IMR-90 (cell line): Measurements from ENCODE around the gene SMIM36. TPM values are rescaled to one million over a fixed set of nuclear protein-coding genes. Genes with fewer than 3 reads are reported as not detected.

ENCODE experiments used
- ATAC-seq: fragments of 200-7000 bp; cut with Tn5 transposase; 2 replicates; pipeline ENCODE4 v1.9.1; 2020; ENCODE audit warnings: low read depth, mild to moderate bottlenecking, moderate library complexity
- BruUV-seq: library from RNA; stranded (reverse); fragments of 400-500 nt; replicated peaks from 2 replicates; lab custom pipeline; 2021; lab: Mats Ljungman, UMichigan
- CTCF ChIA-PET: fragments of 300-600 bp; formaldehyde crosslinking; extraction: SDS; loops from one replicate; lab custom pipeline; 2021; ENCODE audit warnings: antibody characterized with exemption; lab: Yijun Ruan, JAX
- POLR2A ChIA-PET: fragments of 300-600 bp; sonication (Branson Sonifier 250); formaldehyde crosslinking; loops from one replicate; lab custom pipeline; 2022; ENCODE audit warnings: antibody characterized with exemption; ENCODE audit not compliant: unreplicated experiment; lab: Charles Lee
- DNase-seq: peaks from one replicate; pipeline ENCODE4 v3.0.0; 2013
- H2AFZ ChIP-seq: replicated peaks from 2 replicates; pipeline ENCODE3; 2013; ENCODE audit warnings: low read length, mild to moderate bottlenecking; ENCODE audit not compliant: poor library complexity
- H2AK5ac ChIP-seq: 2 replicates; pipeline ENCODE4 v1.6.1; 2013; ENCODE audit warnings: low read depth, low read length, inconsistent platforms
- H2AK9ac ChIP-seq: replicated peaks from 2 replicates; pipeline ENCODE3; 2013; ENCODE audit warnings: mild to moderate bottlenecking, low read depth, low read length, moderate library complexity; ENCODE audit not compliant: poor library complexity
- H2BK120ac ChIP-seq: 2 replicates; pipeline ENCODE4 v1.6.1; 2013; ENCODE audit warnings: low read depth, low read length, inconsistent platforms
- H2BK15ac ChIP-seq: 3 replicates; pipeline ENCODE4 v1.6.1; 2013; ENCODE audit warnings: low read depth, low read length, inconsistent platforms
- H2BK20ac ChIP-seq: 2 replicates; pipeline ENCODE4 v1.6.1; 2013; ENCODE audit warnings: low read depth, mild to moderate bottlenecking, inconsistent platforms, low read length, moderate library complexity
- H2BK5ac ChIP-seq: 2 replicates; pipeline ENCODE4 v1.6.1; 2013; ENCODE audit warnings: mild to moderate bottlenecking, low read depth, low read length, inconsistent platforms; ENCODE audit not compliant: poor library complexity, severe bottlenecking
- H3K14ac ChIP-seq: replicated peaks from 2 replicates; pipeline ENCODE4 v1.6.1; 2013; ENCODE audit warnings: low read depth, low read length, inconsistent platforms
- H3K18ac ChIP-seq: 2 replicates; pipeline ENCODE4 v1.6.1; 2013; ENCODE audit warnings: low read depth, low read length, control low read depth
- H3K23ac ChIP-seq: 2 replicates; pipeline ENCODE4 v1.6.1; 2013; ENCODE audit warnings: low read depth, low read length, inconsistent platforms
- H3K27ac ChIP-seq: 2 replicates; pipeline ENCODE4 v1.5.1; 2013; ENCODE audit warnings: mild to moderate bottlenecking, control low read depth, low read length; ENCODE audit not compliant: insufficient read depth
- H3K27me3 ChIP-seq: 2 replicates; pipeline ENCODE4 v1.6.1; 2013; ENCODE audit warnings: low read length; ENCODE audit not compliant: control insufficient read depth, insufficient read depth
- H3K36me3 ChIP-seq: 2 replicates; pipeline ENCODE4 v1.6.1; 2013; ENCODE audit warnings: low read length, mixed read lengths; ENCODE audit not compliant: control insufficient read depth, insufficient read depth
- H3K4ac ChIP-seq: 2 replicates; pipeline ENCODE4 v1.6.1; 2013; ENCODE audit warnings: low read depth, low read length, inconsistent platforms
- H3K4me1 ChIP-seq: 2 replicates; pipeline ENCODE4 v1.6.1; 2013; ENCODE audit warnings: low read length, mixed read lengths; ENCODE audit not compliant: control insufficient read depth, insufficient read depth
- H3K4me2 ChIP-seq: 2 replicates; pipeline ENCODE4 v1.6.1; 2013; ENCODE audit warnings: low read depth, mild to moderate bottlenecking, control low read depth, low read length, moderate library complexity
- H3K4me3 ChIP-seq: 2 replicates; pipeline ENCODE4 v1.5.1; 2013; ENCODE audit warnings: low read depth, mild to moderate bottlenecking, control low read depth, low read length, moderate library complexity; ENCODE audit not compliant: insufficient read depth
- H3K56ac ChIP-seq: 2 replicates; pipeline ENCODE4 v1.6.1; 2013; ENCODE audit warnings: low read length, inconsistent platforms; ENCODE audit not compliant: insufficient read depth; ENCODE audit errors: extremely low read depth
- H3K79me1 ChIP-seq, 2 experiments: 2 replicates each; pipeline ENCODE4 v1.6.1; 2013; ENCODE audit warnings: low read length in 2 of 2, inconsistent platforms in 1 of 2, low read depth in 1 of 2
- H3K9ac ChIP-seq: 2 replicates; pipeline ENCODE4 v1.6.1; 2013; ENCODE audit warnings: low read depth, low read length, control low read depth
- H3K9me1 ChIP-seq: 2 replicates; pipeline ENCODE4 v1.6.1; 2013; ENCODE audit warnings: low read length, inconsistent platforms; ENCODE audit not compliant: insufficient read depth
- H3K9me3 ChIP-seq: 2 replicates; pipeline ENCODE4 v1.6.1; 2013; ENCODE audit warnings: low read length; ENCODE audit not compliant: control insufficient read depth, insufficient read depth
- H4K20me1 ChIP-seq: 2 replicates; pipeline ENCODE4 v1.6.1; 2013; ENCODE audit warnings: low read length, inconsistent platforms; ENCODE audit not compliant: insufficient read depth
- H4K5ac ChIP-seq: 2 replicates; pipeline ENCODE4 v1.6.1; 2013; ENCODE audit warnings: mild to moderate bottlenecking, low read depth, low read length, control low read depth
- H4K8ac ChIP-seq, 2 experiments: 2 replicates each; pipeline ENCODE4 v1.6.1; 2013; ENCODE audit warnings: low read depth in 2 of 2, low read length in 2 of 2, control low read depth in 1 of 2, inconsistent platforms in 1 of 2
- H4K91ac ChIP-seq: 2 replicates; pipeline ENCODE4 v1.6.1; 2013; ENCODE audit warnings: low read depth, low read length, inconsistent platforms; ENCODE audit not compliant: insufficient read depth
- BHLHE40 ChIP-seq: fragments of 150-350 bp; IDR thresholded peaks from 2 replicates; pipeline ENCODE4 v1.6.1; 2016; ENCODE audit warnings: mild to moderate bottlenecking, low read depth, low read length
- CEBPB ChIP-seq: IDR thresholded peaks from 2 replicates; pipeline ENCODE4 v1.6.1; 2012; ENCODE audit warnings: low read depth, low read length, improper control_type of control experiment
- CHD1 ChIP-seq: IDR thresholded peaks from 2 replicates; pipeline ENCODE4 v1.6.1; 2012; ENCODE audit warnings: low read depth, low read length, improper control_type of control experiment
- CTCF ChIP-seq: conservative IDR thresholded peaks from 2 replicates; pipeline ENCODE4 v1.5.1; 2012; ENCODE audit warnings: mild to moderate bottlenecking, low read depth, low read length, improper control_type of control experiment
- ELK1 ChIP-seq: fragments of 150-350 bp; IDR thresholded peaks from 2 replicates; pipeline ENCODE4 v1.6.1; 2016; ENCODE audit warnings: low read depth, mild to moderate bottlenecking, low read length, moderate library complexity, borderline replicate concordance
- FOS ChIP-seq: fragments of 150-350 bp; IDR thresholded peaks from 2 replicates; pipeline ENCODE4 v1.6.1; 2016; ENCODE audit warnings: low read depth, low read length
- MAFK ChIP-seq: IDR thresholded peaks from 2 replicates; pipeline ENCODE4 v1.6.1; 2012; ENCODE audit warnings: low read depth, low read length, improper control_type of control experiment
- MAZ ChIP-seq: IDR thresholded peaks from 2 replicates; pipeline ENCODE4 v1.6.1; 2012; ENCODE audit warnings: low read depth, mild to moderate bottlenecking, low read length, improper control_type of control experiment, moderate library complexity, borderline replicate concordance
- MXI1 ChIP-seq: IDR thresholded peaks from 2 replicates; pipeline ENCODE4 v1.6.1; 2012; ENCODE audit warnings: low read depth, mild to moderate bottlenecking, low read length, moderate library complexity, borderline replicate concordance
- NFE2L2 ChIP-seq: fragments of 150-350 bp; IDR thresholded peaks from 2 replicates; pipeline ENCODE4 v1.6.1; 2016; ENCODE audit warnings: low read depth, mild to moderate bottlenecking, low read length
- POLR2A ChIP-seq: IDR thresholded peaks from 2 replicates; pipeline ENCODE4 v1.6.1; 2012; ENCODE audit warnings: mild to moderate bottlenecking, low read depth, low read length
- RAD21 ChIP-seq: IDR thresholded peaks from 2 replicates; pipeline ENCODE4 v1.6.1; 2012; ENCODE audit warnings: low read length, improper control_type of control experiment
- RCOR1 ChIP-seq: IDR thresholded peaks from 2 replicates; pipeline ENCODE4 v1.6.1; 2012; ENCODE audit warnings: mild to moderate bottlenecking, low read length, improper control_type of control experiment; ENCODE audit not compliant: insufficient replicate concordance
- RFX5 ChIP-seq: IDR thresholded peaks from 2 replicates; pipeline ENCODE4 v1.8.0; 2012; ENCODE audit warnings: low read depth, mild to moderate bottlenecking, low read length, moderate library complexity
- SMC3 ChIP-seq: fragments of 150-350 bp; IDR thresholded peaks from 2 replicates; pipeline ENCODE4 v1.6.1; 2016; ENCODE audit warnings: low read depth, mild to moderate bottlenecking, antibody characterized with exemption, low read length, moderate library complexity
- USF2 ChIP-seq: fragments of 150-350 bp; IDR thresholded peaks from 2 replicates; pipeline ENCODE4 v1.6.1; 2017; ENCODE audit warnings: mild to moderate bottlenecking, antibody characterized with exemption, low read length, low read depth
- WGBS, 2 experiments: methylation state at CpG; one replicate each; pipeline versions ENCODE4 v1.1.5 to v1.1.7; 2013; ENCODE audit warnings: missing lambda C conversion rate in 2 of 2; ENCODE audit not compliant: insufficient read length in 1 of 2; ENCODE audit errors: extremely low coverage in 2 of 2; 5-methylcytosine and 5-hydroxymethylcytosine counted together
- dilution Hi-C: fragments of 300-500 bp; cut with HindIII; formaldehyde crosslinking; loops from one replicate; pipeline ENCODE4 v1.14.3; 2018; ENCODE audit warnings: low sequenced_read_pairs; ENCODE audit not compliant: unreplicated experiment
- in situ Hi-C: fragments of 300-500 bp; cut with MboI; formaldehyde crosslinking; loops from 3 replicates; pipeline ENCODE4 v1.14.3; 2019; ENCODE audit warnings: low sequenced_read_pairs, inconsistent platforms, mixed read lengths
- intact Hi-C: fragments of 100-400 bp; cut with micrococcal nuclease; formaldehyde crosslinking; loops from 2 replicates; pipeline ENCODE4 v1.10.0; 2022
- polyA plus RNA-seq, 3 experiments: library from polyadenylated mRNA; depleted of rRNA; stranded (reverse); fragments of >200 nt; gene quantifications; 2 replicates each; pipeline ENCODE4 v1.2.3, GENCODE V29; 2012; ENCODE audit warnings: low replicate concordance in 1 of 3
- total RNA-seq: library from RNA; depleted of rRNA; stranded (reverse); fragments of >200 nt; gene quantifications from 2 replicates; pipeline ENCODE4 v1.2.3, GENCODE V29; 2012

The SMIM36 gene
- total and polyA plus RNA-seq, 2 of the 4 experiments (the other 2 are of a cell fraction) = not detected

GRCh38 chr17:55518510-55518909 is 7.3 kb upstream of the SMIM36 start:
- CTCF ChIA-PET = no interaction called here
- no peak overlapping the region for H3K23ac ChIP-seq
- no peak overlapping the region for H3K9ac ChIP-seq
- no peak for ATAC-seq
- H3K56ac ChIP-seq = no peak overlapping the region
- POLR2A ChIA-PET = no interaction called here
- dilution Hi-C loops (no loop called here), in situ Hi-C loops (no loop called here), intact Hi-C loops (no loop called here)
- no peak overlapping the region for H2AFZ ChIP-seq
- H3K9me3 ChIP-seq = no peaks in the 10 kb centered on the region
- no peak overlapping the region for H2AK5ac ChIP-seq
- no peak overlapping the region for H3K14ac ChIP-seq
- no TSS peak for BruUV-seq
- no peak overlapping the region for H2BK15ac ChIP-seq
- H4K20me1 ChIP-seq = no peaks in the 10 kb centered on the region
- no peaks in the 10 kb centered on the region for H3K9me1 ChIP-seq
- DNase-seq = no peak
- no peaks in the 10 kb centered on the region for H3K79me1 ChIP-seq
- H4K5ac ChIP-seq = no peak overlapping the region
- H2BK20ac ChIP-seq = no peak overlapping the region
- H3K18ac ChIP-seq = no peak overlapping the region
- 63 to 100% methylated on average over 3 to 4 of the region's 5 CpGs for WGBS, 2 experiments
- no peak overlapping the region for H2BK120ac ChIP-seq
- no peaks in the 10 kb centered on the region for H3K36me3 ChIP-seq
- no peak overlapping the region for H3K4me2 ChIP-seq
- no peak for TF ChIP-seq USF2
- TF ChIP-seq ELK1 = no peak
- TF ChIP-seq POLR2A = no peak
- TF ChIP-seq BHLHE40 = no peak
- TF ChIP-seq MXI1 = no peak
- no peak for TF ChIP-seq NFE2L2
- TF ChIP-seq FOS = no peak
- no peak for TF ChIP-seq SMC3
- no peak for TF ChIP-seq RCOR1
- no peak for TF ChIP-seq MAZ
- TF ChIP-seq CTCF = no peak
- no peak for TF ChIP-seq MAFK
- no peak for TF ChIP-seq RAD21
- no peak for TF ChIP-seq RFX5
- TF ChIP-seq CHD1 = no peak
- TF ChIP-seq CEBPB = no peak
- H3K27ac ChIP-seq = no peak overlapping the region
- H2AK9ac ChIP-seq = no peak overlapping the region
- H2BK5ac ChIP-seq = no peak overlapping the region
- no peaks in the 10 kb centered on the region for H3K4me1 ChIP-seq
- H4K8ac ChIP-seq = no peak overlapping the region
- H3K4ac ChIP-seq = no peak overlapping the region
- peaks cover 12% of the 10 kb centered on the region for H3K27me3 ChIP-seq
- no peak overlapping the region for H4K91ac ChIP-seq
- no peak overlapping the region for H3K4me3 ChIP-seq
